DND-41 (cell line): Measurements from ENCODE around the gene ATXN1.

Experiments
- EZH2 ChIP-seq: IDR thresholded peaks from 3 replicates; pipeline ENCODE4 v1.6.1; 2012; ENCODE audit warnings: borderline replicate concordance, low read depth, mild to moderate bottlenecking, moderate library complexity, low read length, inconsistent platforms; ENCODE audit not compliant: severe bottlenecking
- TF ChIP-seq, protein P1 (sequence below): IDR thresholded peaks from 2 replicates; pipeline ENCODE4 v1.5.1; 2012; ENCODE audit warnings: borderline replicate concordance, low read length, moderate library complexity, mild to moderate bottlenecking; ENCODE audit not compliant: poor library complexity, severe bottlenecking; ENCODE audit errors: extremely low read depth

DNA sequence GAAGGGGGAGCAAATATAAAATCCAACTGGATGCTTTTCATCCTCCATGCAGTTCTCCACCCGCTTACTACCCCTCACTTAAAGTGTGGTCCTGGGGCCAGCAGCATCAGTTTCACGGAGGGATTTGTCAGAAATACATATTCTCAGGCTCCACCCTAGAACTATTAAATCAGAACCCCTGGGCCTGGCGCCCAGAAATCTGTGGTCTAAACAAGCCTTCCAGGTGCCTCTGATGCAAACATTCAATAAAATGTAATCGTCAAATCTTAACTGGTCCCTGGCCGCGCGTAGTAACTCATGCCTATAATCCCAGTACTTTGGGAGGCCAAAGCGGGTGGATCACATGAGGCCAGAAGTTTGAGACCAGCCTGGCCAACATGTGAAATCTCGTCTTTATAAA lies 47.7 kb downstream of the ATXN1 start:
- TF ChIP-seq, protein P1, sequence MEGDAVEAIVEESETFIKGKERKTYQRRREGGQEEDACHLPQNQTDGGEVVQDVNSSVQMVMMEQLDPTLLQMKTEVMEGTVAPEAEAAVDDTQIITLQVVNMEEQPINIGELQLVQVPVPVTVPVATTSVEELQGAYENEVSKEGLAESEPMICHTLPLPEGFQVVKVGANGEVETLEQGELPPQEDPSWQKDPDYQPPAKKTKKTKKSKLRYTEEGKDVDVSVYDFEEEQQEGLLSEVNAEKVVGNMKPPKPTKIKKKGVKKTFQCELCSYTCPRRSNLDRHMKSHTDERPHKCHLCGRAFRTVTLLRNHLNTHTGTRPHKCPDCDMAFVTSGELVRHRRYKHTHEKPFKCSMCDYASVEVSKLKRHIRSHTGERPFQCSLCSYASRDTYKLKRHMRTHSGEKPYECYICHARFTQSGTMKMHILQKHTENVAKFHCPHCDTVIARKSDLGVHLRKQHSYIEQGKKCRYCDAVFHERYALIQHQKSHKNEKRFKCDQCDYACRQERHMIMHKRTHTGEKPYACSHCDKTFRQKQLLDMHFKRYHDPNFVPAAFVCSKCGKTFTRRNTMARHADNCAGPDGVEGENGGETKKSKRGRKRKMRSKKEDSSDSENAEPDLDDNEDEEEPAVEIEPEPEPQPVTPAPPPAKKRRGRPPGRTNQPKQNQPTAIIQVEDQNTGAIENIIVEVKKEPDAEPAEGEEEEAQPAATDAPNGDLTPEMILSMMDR = no peak
- no peak for TF ChIP-seq EZH2
